ENCODE results near the gene PDPR. TPM values are rescaled to one million over a fixed set of nuclear protein-coding genes. Genes with fewer than 3 reads are reported as not detected.
"Not testable (repeated sequence)": the region's sequence is repeated elsewhere in the genome, so short reads cannot be mapped to it uniquely, and the experiment has no call there.

PDPR gene
- polyA plus RNA-seq, 1 of the 3 experiments (the other 2 are of a cell fraction), result 17.1 TPM

- Histone ChIP-seq H3F3A (replicated peaks; ENCODE audit: insufficient read depth) (peaks cover 8% of the 10 kb centered on the region), H3K27me3 (ENCODE audit: insufficient read depth) (no peaks in the 10 kb centered on the region), H3K9me2 (no peaks in the 10 kb centered on the region), H2AFZ (ENCODE audit: low read depth) (no peak overlapping the region), H3K9ac (no peak overlapping the region), H3K4me1 (ENCODE audit: control insufficient read depth in 1 of 2, insufficient read depth in 2 of 2, low read depth in 1 of 2, low read length in 1 of 2) (peaks cover 3 to 4% of the 10 kb centered on the region in 2 experiments; a peak in 1 of 4 replicates), H4K20me1 (ENCODE audit: insufficient read depth) (no peaks in the 10 kb centered on the region), H3K27ac (ENCODE audit: low read depth in 2 of 2, low read length in 1 of 2) (no peak overlapping the region), H3K9me3 (no peaks in the 10 kb centered on the region), H3K4me2 (no peak overlapping the region), H3K36me3 (replicated peaks in 1 of 2; ENCODE audit: control insufficient read depth in 1 of 2, insufficient read depth in 2 of 2, low read length in 1 of 2) (peaks cover 0 to 31% of the 10 kb centered on the region in 2 experiments), H3K4me3 (ENCODE audit: low read depth in 2 of 2, low read length in 1 of 2) (no peak overlapping the region), H3K79me2 (ENCODE audit: insufficient read depth) (no peaks in the 10 kb centered on the region)
- ChIA-PET CTCF (no interaction called here), POLR2A (no interaction called here)
- no peak for DNase-seq
- TF ChIP-seq RCOR1 (IDR thresholded peaks at IDR 0.05; ENCODE audit: low read length) (no peak), ELF1 (IDR thresholded peaks at IDR 0.05) (no peak), SIN3A (IDR thresholded peaks at IDR 0.05; ENCODE audit: borderline replicate concordance, low read depth, low read length) (no peak), MXI1 (IDR thresholded peaks at IDR 0.05; ENCODE audit: low read depth, low read length) (no peak), JUND (IDR thresholded peaks at IDR 0.05) (no peak), PBX3 (IDR thresholded peaks at IDR 0.05) (no peak), REST (IDR thresholded peaks at IDR 0.05; ENCODE audit: low read depth, low read length) (no peak), USF2 (IDR thresholded peaks at IDR 0.05; ENCODE audit: borderline replicate concordance, low read depth, low read length) (no peak), GABPA (IDR thresholded peaks at IDR 0.05; ENCODE audit: low read depth) (no peak), TAF1 (IDR thresholded peaks at IDR 0.05; ENCODE audit: borderline replicate concordance, low read depth, low read length) (no peak), NFIC (IDR thresholded peaks at IDR 0.05; ENCODE audit: borderline replicate concordance) (no peak), USF1 (IDR thresholded peaks at IDR 0.05; ENCODE audit: borderline replicate concordance, low read depth) (no peak), FOXM1 (IDR thresholded peaks at IDR 0.05; ENCODE audit: low read depth) (no peak), EP300 (IDR thresholded peaks at IDR 0.05; ENCODE audit: borderline replicate concordance in 1 of 2, low read depth in 1 of 2, low read length in 1 of 2) (no peak), IRF3 (IDR thresholded peaks at IDR 0.05; ENCODE audit: low read depth, low read length) (no peak)
- 89% methylated on average over 10 of the region's 10 CpGs for WGBS (ENCODE audit: low lambda C conversion rate)
Observed at GRCh38 chr16:70163596-70163995, 49.5 kb downstream of the PDPR start.

GRCh38 chr16:70166688-70167087 lies 52.6 kb downstream of the PDPR start:
- H3K9me2 ChIP-seq; H3K27me3 ChIP-seq (ENCODE audit: insufficient read depth); CTCF ChIA-PET; H4K20me1 ChIP-seq (ENCODE audit: insufficient read depth); H3K4me1 ChIP-seq (ENCODE audit: control insufficient read depth in 1 of 2, insufficient read depth in 2 of 2, low read depth in 1 of 2, low read length in 1 of 2); H2AFZ ChIP-seq (ENCODE audit: low read depth); H3F3A ChIP-seq (replicated peaks; ENCODE audit: insufficient read depth); H3K9me3 ChIP-seq; H3K9ac ChIP-seq; H3K36me3 ChIP-seq (replicated peaks in 1 of 2; ENCODE audit: control insufficient read depth in 1 of 2, insufficient read depth in 2 of 2, low read length in 1 of 2); H3K27ac ChIP-seq (ENCODE audit: low read depth in 2 of 2, low read length in 1 of 2); H3K79me2 ChIP-seq (ENCODE audit: insufficient read depth); POLR2A ChIA-PET; DNase-seq; H3K4me3 ChIP-seq (ENCODE audit: low read depth in 2 of 2, low read length in 1 of 2); H3K4me2 ChIP-seq: not testable (repeated sequence)
- no CpG with 5 or more reads among the region's 10 CpGs for WGBS (ENCODE audit: low lambda C conversion rate)

- DNase-seq; H4K20me1 ChIP-seq (ENCODE audit: insufficient read depth); CTCF ChIA-PET; H3K79me2 ChIP-seq (ENCODE audit: insufficient read depth); H3K4me3 ChIP-seq (ENCODE audit: low read depth in 2 of 2, low read length in 1 of 2); H3K4me2 ChIP-seq; H3K27ac ChIP-seq (ENCODE audit: low read depth in 2 of 2, low read length in 1 of 2); H3K9ac ChIP-seq; POLR2A ChIA-PET; H3K36me3 ChIP-seq (replicated peaks in 1 of 2; ENCODE audit: control insufficient read depth in 1 of 2, insufficient read depth in 2 of 2, low read length in 1 of 2); H3K27me3 ChIP-seq (ENCODE audit: insufficient read depth); H3K4me1 ChIP-seq (ENCODE audit: control insufficient read depth in 1 of 2, insufficient read depth in 2 of 2, low read depth in 1 of 2, low read length in 1 of 2); H3K9me3 ChIP-seq; H3F3A ChIP-seq (replicated peaks; ENCODE audit: insufficient read depth); H3K9me2 ChIP-seq; H2AFZ ChIP-seq (ENCODE audit: low read depth): not testable (repeated sequence)
- 69% methylated on average over 4 of the region's 21 CpGs for WGBS (ENCODE audit: low lambda C conversion rate)
Observed at GRCh38 chr16:70173212-70173837, 59.2 kb downstream of the PDPR start, which contains the start of gene CLEC18C. TSS of gene CLEC18C (plus strand) at chr16:70173787. CDS start at chr16:70174279, 492 bp downstream.
